Naive B cell (primary cell): ENCODE results near the gene ANXA11. TPM values are rescaled to one million over a fixed set of nuclear protein-coding genes. Genes with fewer than 3 reads are reported as not detected.
A peak's percentile ranks its signal among the peaks of the same experiment; 100 is the strongest.
"Not testable (repeated sequence)": the region's sequence is repeated elsewhere in the genome, so short reads cannot be mapped to it uniquely, and the experiment has no call there.

Experiments used
- ATAC-seq, 2 donors: fragments of 150-1000 bp; cut with Tn5 transposase; 2 replicates each; pipeline ENCODE4 v1.10.0; 2021; ENCODE audit warnings: low read depth in 2 of 2, mild to moderate bottlenecking in 2 of 2, moderate library complexity in 2 of 2
- DNase-seq: peaks from one replicate; pipeline ENCODE4 v3.0.0; 2022
- H3K27ac Mint-ChIP-seq, 6 donors: one replicate each; pipeline ENCODE4 v1.8.0; 2020 to 2022; ENCODE audit warnings: mild to moderate bottlenecking in 6 of 6, mixed read lengths in 6 of 6, moderate library complexity in 5 of 6, inconsistent platforms in 2 of 6
- H3K27me3 Mint-ChIP-seq, 3 donors: one replicate each; pipeline ENCODE4 v1.8.0; 2021 to 2022; ENCODE audit warnings: mixed read lengths in 3 of 3, mild to moderate bottlenecking in 1 of 3
- H3K36me3 Mint-ChIP-seq, 2 donors: one replicate each; pipeline ENCODE4 v1.8.0; 2020 to 2022; ENCODE audit warnings: mixed read lengths in 2 of 2, inconsistent platforms in 1 of 2, mild to moderate bottlenecking in 1 of 2
- H3K4me1 Mint-ChIP-seq, 3 donors: one replicate each; pipeline ENCODE4 v1.8.0; 2020 to 2022; ENCODE audit warnings: mixed read lengths in 3 of 3, inconsistent platforms in 1 of 3, mild to moderate bottlenecking in 1 of 3, moderate library complexity in 1 of 3
- H3K4me3 Mint-ChIP-seq, 8 donors: one replicate each; pipeline ENCODE4 v1.8.0; 2020 to 2022; ENCODE audit warnings: mild to moderate bottlenecking in 8 of 8, mixed read lengths in 8 of 8, moderate library complexity in 8 of 8, inconsistent platforms in 2 of 8
- H3K9me3 Mint-ChIP-seq, 7 donors: one replicate each; pipeline ENCODE4 v1.8.0; 2020 to 2022; ENCODE audit warnings: mixed read lengths in 7 of 7, mild to moderate bottlenecking in 5 of 7, inconsistent platforms in 2 of 7, moderate library complexity in 1 of 7
- polyA plus RNA-seq, 6 donors: library from polyadenylated mRNA; unstranded; fragments of 300-500 nt; fragmentation: Illumina TruSeq; gene quantifications; one replicate each; pipeline ENCODE4 v1.2.3, GENCODE V29; 2021; ENCODE audit warnings: low read depth in 6 of 6

Gene ANXA11
- polyA plus RNA-seq, result 100 to 1,000 TPM; 146 to 167 (median 157) TPM

- H3K36me3 Mint-ChIP-seq, result no peaks in the 10 kb centered on the region
Measured at GRCh38 chr10:80205477-80206276, at the start of gene ANXA11. Gene ANXA11, minus strand, starts transcription at chr10:80205537. Its CDS starts 32,676 bp downstream, at chr10:80172861.

DNA sequence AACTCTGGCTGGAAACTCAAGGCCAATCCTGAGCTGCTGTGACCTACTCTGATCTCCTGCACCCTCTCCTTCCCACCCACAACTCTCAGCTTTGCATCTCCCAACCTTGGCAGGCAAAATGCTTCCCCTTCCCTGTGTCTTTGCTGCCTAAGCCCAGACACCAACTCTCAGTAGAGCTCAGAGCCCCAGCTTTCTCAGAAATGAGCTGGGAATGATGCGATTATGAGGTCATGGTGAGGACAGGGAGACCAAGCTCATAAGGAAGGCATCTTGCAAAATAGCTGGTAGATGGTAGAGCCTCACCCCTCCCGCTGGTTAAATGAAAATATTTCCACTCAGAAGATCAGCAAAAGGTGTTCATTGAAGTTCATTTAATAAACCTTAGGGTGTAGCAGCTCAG, 49.4 kb upstream of the ANXA11 start:
- H3K36me3 Mint-ChIP-seq, H3K4me3 Mint-ChIP-seq, H3K4me1 Mint-ChIP-seq, H3K27ac Mint-ChIP-seq, ATAC-seq, DNase-seq, H3K9me3 Mint-ChIP-seq: not testable (repeated sequence)
- H3K27me3 Mint-ChIP-seq, result peaks cover 14 to 36% (median 26%) of the 10 kb centered on the region in 3 donors

More at GRCh38 chr10:80205477-80206276, at the start of gene ANXA11:
- DNase-seq (peak; percentile 78), ATAC-seq (peak; percentile 86 to 88)
- Mint-ChIP-seq H3K27me3 (no peaks in the 10 kb centered on the region), H3K4me1 (peaks cover 43 to 52% (median 47%) of the 10 kb centered on the region in 3 donors), H3K4me3 (peak within 1 kb of the TSS; percentile 83 to 97 (median 94)), H3K9me3 (no peaks in the 10 kb centered on the region), H3K27ac (peak within 1 kb of the TSS; percentile 83 to 98 (median 96))

GRCh38 chr10:80253963-80254271, 48.6 kb upstream of the ANXA11 start:
- H3K4me3 Mint-ChIP-seq, H3K27ac Mint-ChIP-seq, DNase-seq, H3K4me1 Mint-ChIP-seq, ATAC-seq, H3K9me3 Mint-ChIP-seq, H3K36me3 Mint-ChIP-seq: not testable (repeated sequence)
- H3K27me3 Mint-ChIP-seq, result peaks cover 14 to 36% (median 26%) of the 10 kb centered on the region in 3 donors

- H3K27me3 Mint-ChIP-seq, result peaks cover 14 to 36% (median 26%) of the 10 kb centered on the region in 3 donors
- no peaks in the 10 kb centered on the region for H3K4me1 Mint-ChIP-seq
- H3K4me3 Mint-ChIP-seq, result no peak overlapping the region
- H3K9me3 Mint-ChIP-seq, result no peaks in the 10 kb centered on the region
- DNase-seq (no peak), ATAC-seq (no peak)
- H3K27ac Mint-ChIP-seq, result no peak overlapping the region
- H3K36me3 Mint-ChIP-seq, result no peaks in the 10 kb centered on the region
Measured at GRCh38 chr10:80253266-80253962, 48.1 kb upstream of the ANXA11 start.

GRCh38 chr10:80252296-80252887, 47.1 kb upstream of the ANXA11 start:
- H3K27ac Mint-ChIP-seq, result peak overlapping the region in 1 of 6 donors; percentile 37
- H3K4me1 Mint-ChIP-seq, result no peaks in the 10 kb centered on the region
- no peaks in the 10 kb centered on the region for H3K9me3 Mint-ChIP-seq
- no peak for DNase-seq
- ATAC-seq, result no peak
- H3K36me3 Mint-ChIP-seq, result no peaks in the 10 kb centered on the region
- H3K27me3 Mint-ChIP-seq, result peaks cover 14 to 29% (median 26%) of the 10 kb centered on the region in 3 donors
- H3K4me3 Mint-ChIP-seq, result no peak overlapping the region

DNA sequence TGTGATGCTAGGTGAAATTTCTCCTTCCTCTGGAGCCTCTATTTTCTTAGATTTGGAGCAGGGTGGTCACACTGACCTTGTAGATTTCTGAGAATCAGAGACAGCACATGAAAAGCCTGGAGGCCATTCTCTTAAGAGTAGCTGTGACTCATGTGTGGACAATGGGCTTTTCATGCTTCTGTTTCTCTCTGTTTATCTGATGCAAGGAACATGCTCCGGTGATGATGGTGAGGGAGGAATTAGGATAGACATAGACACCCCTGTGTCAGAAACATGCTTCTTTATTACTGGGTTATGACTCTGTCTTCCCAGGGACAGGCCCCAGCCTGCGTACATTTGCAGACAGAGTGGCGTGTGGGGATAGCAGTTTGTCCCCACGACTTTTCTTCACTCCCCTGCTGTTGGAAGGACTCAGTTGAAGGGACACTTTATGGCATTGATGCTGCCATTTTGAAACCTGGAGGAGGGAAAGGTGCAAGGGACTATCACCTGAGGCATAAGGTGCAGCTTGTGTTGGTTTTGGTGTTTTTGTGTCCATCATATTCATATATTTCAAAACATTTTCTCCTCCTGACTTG, 46.5 kb upstream of the ANXA11 start:
- not testable (repeated sequence) for DNase-seq, H3K4me1 Mint-ChIP-seq, H3K36me3 Mint-ChIP-seq, ATAC-seq, H3K27ac Mint-ChIP-seq, H3K9me3 Mint-ChIP-seq, H3K4me3 Mint-ChIP-seq
- peaks cover 14 to 29% (median 25%) of the 10 kb centered on the region in 3 donors for H3K27me3 Mint-ChIP-seq

DNA sequence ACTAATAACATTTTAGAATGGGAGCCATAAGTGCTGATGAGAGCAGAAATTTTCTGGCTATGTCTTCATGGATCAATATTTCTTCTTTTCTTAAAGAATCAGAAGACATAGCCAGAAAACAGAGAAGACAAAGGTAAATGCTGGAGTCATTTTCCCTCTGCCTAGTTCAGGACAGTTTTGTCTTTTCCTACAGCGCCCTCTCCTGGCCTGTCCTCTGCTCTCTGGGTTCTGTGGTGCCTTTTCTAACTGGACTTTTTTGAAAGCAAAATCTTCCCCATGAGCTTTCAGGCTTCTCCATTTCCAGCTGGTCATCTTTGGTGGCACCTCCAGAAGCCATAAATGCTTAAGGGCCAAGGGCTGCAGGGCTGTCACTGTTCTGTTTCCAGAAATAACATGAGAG, 45.1 kb upstream of the ANXA11 start:
- H3K4me3 Mint-ChIP-seq, H3K36me3 Mint-ChIP-seq, H3K9me3 Mint-ChIP-seq, H3K4me1 Mint-ChIP-seq, ATAC-seq, DNase-seq, H3K27ac Mint-ChIP-seq: not testable (repeated sequence)
- H3K27me3 Mint-ChIP-seq, result peaks cover 10 to 16% (median 14%) of the 10 kb centered on the region in 3 donors

DNA sequence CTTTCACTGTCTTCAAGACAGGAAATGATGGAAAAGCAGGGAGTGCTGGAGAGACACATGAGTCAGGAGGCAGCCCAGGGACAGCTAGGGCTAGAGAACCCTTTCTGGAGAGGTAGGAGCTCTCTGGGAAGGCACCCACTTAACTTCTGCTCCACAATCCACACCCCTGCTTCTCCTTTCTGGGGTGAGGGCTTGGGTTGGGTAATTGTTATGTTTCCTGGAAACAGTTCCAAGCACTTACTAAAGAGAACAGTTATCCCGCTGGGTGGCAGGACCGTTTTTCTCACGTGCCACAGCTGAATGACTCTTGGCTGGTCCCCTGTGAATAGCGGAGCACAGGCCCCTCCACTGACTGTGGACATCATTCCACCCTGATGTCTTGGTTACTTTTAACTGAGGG, 44.6 kb upstream of the ANXA11 start:
- not testable (repeated sequence) for ATAC-seq, H3K4me1 Mint-ChIP-seq, DNase-seq, H3K4me3 Mint-ChIP-seq, H3K36me3 Mint-ChIP-seq, H3K27ac Mint-ChIP-seq, H3K9me3 Mint-ChIP-seq
- peaks cover 10 to 15% (median 14%) of the 10 kb centered on the region in 3 donors for H3K27me3 Mint-ChIP-seq

GRCh38 chr10:80247611-80248010, 42.3 kb upstream of the ANXA11 start:
- not testable (repeated sequence) for H3K4me3 Mint-ChIP-seq, DNase-seq, H3K27ac Mint-ChIP-seq, H3K4me1 Mint-ChIP-seq, H3K36me3 Mint-ChIP-seq, ATAC-seq, H3K9me3 Mint-ChIP-seq
- peaks cover 9 to 16% (median 10%) of the 10 kb centered on the region in 3 donors for H3K27me3 Mint-ChIP-seq

- not testable (repeated sequence) for H3K4me3 Mint-ChIP-seq
- H3K27me3 Mint-ChIP-seq, result peaks cover 8 to 10% (median 8%) of the 10 kb centered on the region in 3 donors
Measured at GRCh38 chr10:80244371-80244770, 39.0 kb upstream of the ANXA11 start.

GRCh38 chr10:80242341-80242740, 37.0 kb upstream of the ANXA11 start:
- not testable (repeated sequence) for ATAC-seq

More at GRCh38 chr10:80244371-80244770, 39.0 kb upstream of the ANXA11 start:
- ATAC-seq, DNase-seq, H3K4me1 Mint-ChIP-seq, H3K9me3 Mint-ChIP-seq, H3K36me3 Mint-ChIP-seq, H3K27ac Mint-ChIP-seq: not testable (repeated sequence)

GRCh38 chr10:80236457-80236856, 31.1 kb upstream of the ANXA11 start:
- not testable (repeated sequence) for DNase-seq, H3K27me3 Mint-ChIP-seq, H3K4me3 Mint-ChIP-seq, H3K27ac Mint-ChIP-seq, H3K4me1 Mint-ChIP-seq, H3K36me3 Mint-ChIP-seq, ATAC-seq
- peaks cover 0 to 12% (median 5%) of the 10 kb centered on the region in 7 donors for H3K9me3 Mint-ChIP-seq

More at GRCh38 chr10:80242341-80242740, 37.0 kb upstream of the ANXA11 start:
- not testable (repeated sequence) for H3K27ac Mint-ChIP-seq, H3K9me3 Mint-ChIP-seq, DNase-seq, H3K36me3 Mint-ChIP-seq, H3K4me3 Mint-ChIP-seq, H3K4me1 Mint-ChIP-seq
- peaks cover 8 to 10% (median 8%) of the 10 kb centered on the region in 3 donors for H3K27me3 Mint-ChIP-seq
